ENCODE data around the gene HSPA4L.

HSPA4L gene

DNA sequence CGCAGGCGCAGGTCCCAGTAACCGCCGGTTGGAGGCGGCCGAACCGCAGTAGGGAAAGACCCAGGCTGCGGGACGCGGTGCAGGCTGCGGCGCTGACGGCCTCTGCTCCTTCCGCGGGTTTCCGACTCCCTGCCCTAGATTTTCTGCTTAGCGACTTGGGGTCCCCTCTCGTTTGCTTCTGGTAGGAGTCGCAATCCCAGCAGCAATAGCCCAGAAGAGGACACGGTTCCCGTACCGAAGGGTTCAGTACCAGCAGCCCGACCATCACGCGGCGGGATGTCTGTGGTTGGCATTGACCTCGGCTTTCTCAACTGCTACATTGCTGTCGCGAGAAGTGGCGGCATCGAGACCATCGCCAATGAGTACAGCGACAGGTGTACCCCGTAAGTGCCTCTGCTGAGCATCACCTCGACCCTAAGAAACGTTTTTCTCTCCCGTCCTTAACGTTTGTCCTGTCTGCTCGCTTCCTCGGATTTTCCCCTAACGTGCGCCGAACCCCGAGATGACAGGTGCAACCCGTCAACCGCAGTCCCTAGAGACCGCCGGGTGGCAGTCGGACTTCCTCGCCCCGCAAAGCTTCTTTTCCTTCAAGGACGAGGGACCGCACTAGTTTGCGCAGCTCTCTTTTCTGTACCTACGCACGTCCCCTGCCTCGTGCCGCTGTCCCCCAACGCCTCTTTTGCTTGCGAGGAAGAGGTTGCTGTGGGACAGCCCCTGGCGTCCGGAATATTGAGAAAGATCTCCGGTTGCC is at the start of gene HSPA4L:
TSS of gene HSPA4L (plus strand) at position 48 of the 751 bp plus-strand sequence. CDS start at position 277, 229 bp downstream.
- DNase-seq, result peak in 1 of 2 donors; percentile 32

DNA sequence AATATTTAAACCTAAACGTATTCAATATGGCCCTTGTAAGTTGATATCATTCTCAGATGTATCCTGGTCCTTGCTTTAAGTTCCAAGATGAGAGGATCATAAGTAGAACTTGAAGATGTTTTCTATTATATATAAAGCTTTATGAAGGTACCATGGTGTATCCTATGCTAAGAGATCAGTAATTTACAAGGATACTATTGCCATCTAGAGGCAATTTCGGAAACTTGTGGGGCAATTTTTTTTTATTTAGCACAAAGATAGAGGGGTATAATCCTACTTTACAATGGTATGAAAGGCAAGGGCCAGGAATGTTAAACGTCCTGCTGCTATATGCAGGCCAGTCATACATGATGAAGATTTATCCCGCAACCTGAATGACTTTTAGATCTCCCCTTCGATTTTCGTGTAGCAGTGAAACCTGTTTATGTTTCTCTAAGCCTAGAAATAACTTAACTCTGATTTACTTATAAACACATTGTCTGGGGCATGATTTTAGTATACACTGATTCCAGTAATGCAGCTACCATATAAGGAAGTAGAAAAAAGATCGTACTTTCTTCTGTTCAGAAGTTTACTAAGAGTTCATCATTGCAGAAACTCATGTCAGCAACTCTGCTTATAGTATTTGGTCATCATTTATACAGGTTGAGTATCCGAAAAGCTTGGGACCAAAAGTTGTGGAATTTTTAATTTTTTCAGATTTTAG is 49.3 kb upstream of the HSPA4L start:
- peak in 1 of 2 donors; percentile 60 for DNase-seq

DNA sequence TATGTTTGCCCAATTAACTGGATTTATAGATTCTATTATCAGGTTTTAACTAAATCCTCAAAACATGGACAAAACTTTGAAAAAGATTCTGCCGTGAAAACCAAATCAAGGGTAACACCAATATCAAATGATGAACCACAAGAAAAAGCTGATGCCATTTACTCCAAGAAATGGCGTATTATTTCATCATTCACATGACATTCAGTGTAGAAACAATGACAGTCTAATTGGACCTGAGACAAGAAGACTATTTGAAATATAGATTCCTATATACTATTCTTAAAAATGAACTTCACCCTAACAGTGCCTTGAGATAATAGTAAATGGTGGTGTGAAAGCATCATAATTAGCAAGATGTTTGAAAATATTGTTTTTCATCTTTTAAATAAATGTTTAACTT is 47.1 kb upstream of the HSPA4L start:
- no peak for DNase-seq

DNA sequence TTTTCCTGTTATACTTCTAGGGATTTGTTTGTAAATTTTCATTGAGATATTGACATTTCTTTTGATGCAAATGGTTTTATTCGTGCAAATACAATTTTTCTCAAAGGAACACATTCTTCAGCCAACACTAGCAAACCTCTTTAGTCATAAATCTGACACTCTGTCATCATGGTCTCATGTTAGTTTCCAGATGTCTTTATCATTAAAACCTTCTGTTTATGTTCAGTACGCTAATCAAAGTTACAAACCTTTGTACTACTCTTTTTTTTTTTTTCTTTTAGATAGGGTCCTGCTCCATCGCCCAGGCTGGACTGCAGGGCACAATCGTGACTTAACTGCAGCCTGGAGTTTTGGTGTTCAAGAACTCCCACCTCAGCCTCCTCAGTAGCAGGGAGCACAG is 44.8 kb upstream of the HSPA4L start:
- no peak for DNase-seq

DNA sequence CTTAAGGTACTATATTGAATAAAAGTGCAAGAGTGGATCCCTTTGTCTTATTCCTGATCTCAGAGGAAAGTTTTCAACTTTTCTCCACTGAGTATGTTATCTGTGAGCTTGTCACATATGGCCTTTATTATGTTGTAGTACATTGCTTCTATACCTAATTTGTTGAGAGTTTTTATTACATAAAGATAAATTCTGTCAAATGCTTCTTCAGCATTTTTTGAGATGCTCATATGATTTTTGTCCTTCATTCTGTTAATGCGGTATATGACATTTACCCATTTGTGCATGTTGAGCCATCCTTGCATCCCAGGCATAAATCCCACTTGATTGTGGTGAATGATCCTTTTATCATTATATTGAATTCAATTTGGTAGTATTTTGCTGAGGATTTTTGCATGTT is 40.9 kb upstream of the HSPA4L start:
- no peak for DNase-seq

DNA sequence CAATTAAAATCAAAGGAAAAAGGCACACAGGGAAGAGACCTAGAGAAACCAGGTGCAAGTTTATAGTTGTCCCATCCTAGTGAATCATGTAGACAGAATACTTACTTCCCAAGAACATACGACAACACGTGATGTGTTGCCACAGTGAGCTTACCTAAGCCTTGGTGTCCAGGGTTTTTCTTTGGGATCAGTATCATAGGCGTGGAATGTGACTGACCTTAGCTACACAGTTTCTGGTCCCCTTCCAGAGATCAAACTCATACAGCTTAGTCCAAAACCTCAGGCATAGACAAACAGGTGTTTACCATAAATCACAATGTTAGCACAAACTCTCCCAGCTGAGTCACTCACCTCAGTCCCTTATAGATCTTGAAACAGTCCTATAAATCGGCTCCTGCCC is 34.2 kb upstream of the HSPA4L start:
- no peak for DNase-seq

DNA sequence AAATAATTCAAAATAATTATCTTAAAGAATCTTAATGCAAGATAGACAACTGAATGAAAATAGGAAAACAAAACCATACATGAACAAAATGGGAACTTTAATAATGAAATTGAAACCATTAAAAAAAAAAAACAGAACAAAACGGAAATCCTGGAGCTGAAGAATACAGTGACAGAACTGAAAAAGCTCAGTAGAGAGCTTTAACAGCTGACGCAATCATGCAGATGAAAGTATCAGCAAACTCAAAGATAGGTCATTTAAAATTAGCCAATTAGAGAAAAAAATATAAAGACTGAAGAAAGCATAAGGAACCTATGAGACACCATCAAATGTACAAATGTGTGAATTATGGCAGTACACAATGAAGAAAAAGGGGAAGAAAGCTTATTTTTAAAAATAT is 33.2 kb upstream of the HSPA4L start:
- DNase-seq, result no peak

DNA sequence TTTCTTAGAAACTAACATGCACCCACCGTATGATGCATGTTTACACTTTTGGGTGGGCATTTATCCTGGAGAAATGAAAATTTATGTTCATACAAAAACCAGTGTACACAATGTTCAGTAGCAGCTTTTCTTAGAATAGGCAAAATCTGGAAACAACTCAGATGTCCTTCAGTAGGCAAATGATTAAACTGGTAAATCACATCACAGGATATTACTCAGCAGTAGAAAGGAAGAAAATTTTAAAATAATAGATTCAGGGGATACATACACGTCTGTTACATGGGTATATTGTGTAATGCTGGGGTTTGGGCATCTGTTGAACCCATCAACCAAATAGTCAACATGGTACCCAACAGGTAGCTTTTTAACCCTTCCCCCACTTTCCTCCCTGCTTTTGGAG is 25.2 kb upstream of the HSPA4L start:
- DNase-seq, result no peak

DNA sequence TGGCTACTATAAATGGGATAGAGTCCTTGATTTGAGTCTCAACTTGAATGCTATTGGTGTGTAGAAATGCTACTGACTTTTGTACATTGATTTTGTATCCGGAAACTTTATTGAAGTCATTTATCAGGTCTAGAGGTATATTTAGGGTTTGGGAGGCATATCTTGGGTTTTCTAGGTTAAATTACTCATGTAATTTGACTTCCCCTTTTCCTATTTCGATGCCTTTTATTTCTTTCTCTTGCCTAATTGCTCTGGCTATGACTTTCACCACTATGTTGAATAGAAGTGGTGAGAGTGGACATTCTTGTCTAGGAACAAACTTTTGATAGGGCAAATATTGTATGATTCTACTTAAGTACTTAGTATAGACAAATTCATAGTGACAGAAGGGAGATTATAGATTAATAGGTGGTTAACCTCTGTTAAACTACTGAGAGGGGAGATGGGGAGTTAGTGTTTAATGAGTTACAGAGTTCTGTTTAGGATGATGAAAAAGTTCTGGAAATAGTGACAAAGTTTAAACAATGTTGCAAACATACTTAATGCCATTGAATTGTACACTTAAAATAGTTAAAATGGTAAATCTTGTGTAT is 22.8 kb upstream of the HSPA4L start:
- DNase-seq, result no peak

DNA sequence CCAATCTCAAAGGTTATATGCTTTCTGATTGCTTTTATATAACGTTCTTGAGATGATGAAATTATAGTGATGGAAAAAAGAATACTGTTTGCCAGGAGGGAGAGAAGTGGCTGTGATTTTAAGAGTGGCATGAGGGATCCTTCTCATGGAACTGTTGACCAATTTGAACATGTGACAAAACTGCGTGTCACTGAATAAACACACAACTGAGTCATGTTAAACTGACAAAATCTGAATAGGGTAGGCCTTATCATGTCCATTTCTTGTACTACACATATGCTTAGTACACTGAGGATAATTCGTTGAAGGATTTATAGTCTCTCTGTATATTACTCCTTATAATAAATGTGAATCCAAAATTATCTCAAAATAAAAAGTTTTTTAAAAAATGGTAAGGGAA is 22.2 kb upstream of the HSPA4L start:
- DNase-seq, result no peak

DNA sequence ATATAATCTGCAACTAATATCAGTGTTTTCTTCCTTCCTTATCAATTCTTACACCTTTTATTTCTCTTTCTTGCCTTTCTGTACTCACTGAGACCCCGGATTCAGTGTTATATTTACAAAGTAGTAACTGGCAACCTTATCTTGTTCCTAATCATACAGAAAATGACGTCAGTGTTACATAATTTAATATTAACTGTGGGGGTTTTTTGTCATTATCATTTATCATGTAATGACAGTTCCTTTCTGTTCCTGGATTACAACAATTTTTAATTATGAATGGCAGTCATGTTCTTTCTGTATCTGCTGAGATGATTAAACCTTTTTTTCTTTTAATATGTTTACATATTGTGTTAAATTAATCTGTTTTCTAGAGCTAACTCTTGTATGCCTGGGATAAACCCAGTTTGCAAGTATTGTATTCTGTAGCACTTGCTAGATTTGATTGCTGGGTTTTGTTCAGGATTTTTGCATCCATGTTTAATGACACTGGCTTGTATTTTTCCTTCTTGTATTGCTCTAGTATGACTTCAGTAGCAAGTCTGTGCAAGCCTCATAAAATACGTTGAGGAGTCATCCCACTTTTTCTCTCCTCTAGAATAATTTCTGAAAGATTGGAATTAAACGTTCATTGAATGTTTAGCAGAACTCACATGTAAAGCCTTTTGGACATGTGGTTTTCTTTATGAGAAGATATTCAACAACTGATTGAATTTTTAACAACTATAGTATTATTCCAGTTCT is 10.4 kb upstream of the HSPA4L start:
- DNase-seq, result no peak

DNA sequence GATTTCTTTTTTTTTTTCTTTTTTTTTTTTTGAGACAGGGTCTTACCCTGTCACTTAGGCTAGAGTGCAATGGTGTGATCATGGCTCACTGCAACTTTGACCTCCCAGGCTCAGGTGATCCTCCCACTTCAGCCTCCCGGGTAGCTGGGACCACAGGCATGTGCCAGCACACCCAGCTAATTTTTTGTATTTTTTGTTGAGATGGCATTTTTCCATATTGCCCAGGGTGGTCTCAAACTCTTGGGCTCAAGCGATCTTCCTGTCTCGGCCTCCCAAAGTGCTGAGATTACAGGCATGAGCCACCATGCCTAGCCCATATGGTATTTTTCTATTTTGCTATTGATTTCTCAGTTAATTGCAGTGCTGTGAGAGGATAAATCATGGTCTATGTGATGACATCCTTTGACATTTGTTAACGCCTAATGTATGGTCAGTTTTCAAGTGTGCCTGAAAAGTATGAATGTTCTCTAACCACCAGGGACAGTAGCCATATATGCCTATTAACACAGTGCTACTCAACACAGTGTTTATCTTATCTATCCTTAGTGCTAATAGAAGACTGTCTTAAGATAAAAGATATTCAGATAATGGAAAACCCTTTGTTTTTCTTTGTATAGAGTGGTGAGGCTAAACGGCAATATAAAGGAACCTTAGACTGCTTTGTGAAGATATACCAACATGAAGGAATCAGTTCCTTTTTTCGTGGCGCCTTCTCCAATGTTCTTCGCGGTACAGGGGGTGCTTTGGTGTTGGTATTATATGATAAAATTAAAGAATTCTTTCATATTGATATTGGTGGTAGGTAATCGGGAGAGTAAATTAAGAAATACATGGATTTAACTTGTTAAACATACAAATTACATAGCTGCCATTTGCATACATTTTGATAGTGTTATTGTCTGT is 9.1 kb upstream of the HSPA4L start:
- no peak for DNase-seq

DNA sequence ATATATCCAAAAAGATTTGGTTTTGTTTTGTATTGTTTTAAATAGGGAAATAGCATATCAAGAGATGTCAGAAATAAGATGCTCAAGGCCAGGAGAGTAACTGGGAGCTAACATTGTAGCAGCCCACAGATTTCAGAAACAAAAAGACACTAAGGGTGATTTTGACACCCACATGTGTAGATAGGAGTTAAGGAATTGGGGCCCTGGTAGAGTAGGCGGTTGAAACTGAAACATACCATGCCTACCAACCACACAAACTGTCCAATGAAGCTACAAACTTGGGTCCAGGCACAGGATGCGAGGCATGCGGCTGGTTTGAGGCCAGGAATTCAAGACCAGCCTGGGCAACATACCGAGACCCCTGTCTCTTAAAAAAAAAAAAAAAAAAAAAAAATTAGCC is 6.3 kb upstream of the HSPA4L start:
- DNase-seq, result no peak

DNA sequence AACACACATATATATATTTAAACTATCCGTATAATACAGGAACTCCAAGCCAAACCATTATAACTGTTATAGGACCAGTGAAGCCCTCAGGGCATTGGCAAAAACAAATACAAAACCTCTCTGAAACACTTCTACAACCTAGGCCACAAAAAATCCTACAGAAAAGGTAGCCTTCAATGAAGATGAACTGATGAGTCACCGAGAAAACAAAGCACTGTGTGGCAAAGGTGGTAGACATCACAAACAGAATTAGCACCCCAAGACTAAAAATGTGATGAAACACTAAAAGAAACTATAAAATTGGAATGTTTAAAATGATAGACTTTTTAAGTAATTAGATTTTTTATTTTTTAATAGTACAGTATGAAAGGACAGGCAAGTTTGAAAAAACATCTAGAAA is 5.5 kb upstream of the HSPA4L start:
- DNase-seq, result no peak

DNA sequence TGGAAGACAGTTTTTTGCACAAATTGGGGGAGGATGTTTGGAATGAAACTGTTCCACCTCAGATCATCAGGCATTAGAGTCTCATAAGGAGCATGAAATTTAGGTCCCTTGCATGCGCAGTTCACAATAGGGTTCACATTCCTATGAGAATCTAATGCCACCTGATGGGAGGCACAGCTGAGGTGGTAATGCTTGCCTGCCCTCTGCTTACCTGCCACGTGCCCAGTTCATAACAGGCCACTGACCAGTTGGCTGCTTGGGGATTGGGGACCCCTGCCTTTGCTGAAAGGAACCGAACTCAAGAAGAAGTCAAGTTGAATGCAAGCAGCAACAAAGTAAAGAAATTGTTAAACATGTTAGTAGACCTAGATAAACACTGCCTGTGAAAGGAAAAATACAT is 4.6 kb upstream of the HSPA4L start:
- DNase-seq, result no peak

DNA sequence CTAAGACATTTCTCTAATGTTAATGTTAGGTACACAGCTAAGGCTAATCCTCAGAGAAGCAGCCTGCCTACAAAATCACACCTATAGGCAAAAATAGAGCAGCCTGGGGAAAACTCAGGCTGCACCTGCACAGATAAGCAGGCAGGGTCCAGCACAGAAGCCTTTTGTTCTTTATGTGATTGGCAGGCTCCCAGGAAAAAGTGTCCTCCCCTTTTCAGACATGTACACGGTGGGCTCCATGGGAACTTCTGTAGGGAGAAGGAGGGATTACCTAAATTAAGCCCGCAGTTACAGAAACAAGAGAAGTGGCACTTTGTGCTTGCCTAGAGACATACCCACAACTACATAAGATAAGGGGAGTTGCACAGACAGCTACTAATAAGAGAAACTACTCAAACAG is 4.0 kb upstream of the HSPA4L start:
- DNase-seq, result no peak

DNA sequence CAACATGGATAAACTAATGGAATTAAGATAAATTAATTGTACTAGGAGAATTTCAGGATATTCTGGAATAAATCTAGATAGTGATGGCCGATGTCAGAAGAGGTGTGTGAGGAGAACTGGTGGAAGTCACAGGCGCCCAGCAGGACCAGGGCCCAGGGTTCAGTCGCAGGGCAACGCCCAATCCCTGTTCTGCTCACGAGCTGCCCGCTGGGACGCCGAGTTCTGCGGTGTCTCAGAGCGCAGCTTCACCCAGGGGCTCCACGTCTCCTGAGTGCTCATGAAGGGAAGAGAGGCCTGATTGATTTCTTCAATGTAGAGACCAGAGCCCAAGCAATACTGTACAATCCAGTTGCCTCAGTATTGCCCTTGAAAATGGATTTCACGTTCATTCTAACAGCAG is 1.5 kb upstream of the HSPA4L start:
- no peak for DNase-seq

DNA sequence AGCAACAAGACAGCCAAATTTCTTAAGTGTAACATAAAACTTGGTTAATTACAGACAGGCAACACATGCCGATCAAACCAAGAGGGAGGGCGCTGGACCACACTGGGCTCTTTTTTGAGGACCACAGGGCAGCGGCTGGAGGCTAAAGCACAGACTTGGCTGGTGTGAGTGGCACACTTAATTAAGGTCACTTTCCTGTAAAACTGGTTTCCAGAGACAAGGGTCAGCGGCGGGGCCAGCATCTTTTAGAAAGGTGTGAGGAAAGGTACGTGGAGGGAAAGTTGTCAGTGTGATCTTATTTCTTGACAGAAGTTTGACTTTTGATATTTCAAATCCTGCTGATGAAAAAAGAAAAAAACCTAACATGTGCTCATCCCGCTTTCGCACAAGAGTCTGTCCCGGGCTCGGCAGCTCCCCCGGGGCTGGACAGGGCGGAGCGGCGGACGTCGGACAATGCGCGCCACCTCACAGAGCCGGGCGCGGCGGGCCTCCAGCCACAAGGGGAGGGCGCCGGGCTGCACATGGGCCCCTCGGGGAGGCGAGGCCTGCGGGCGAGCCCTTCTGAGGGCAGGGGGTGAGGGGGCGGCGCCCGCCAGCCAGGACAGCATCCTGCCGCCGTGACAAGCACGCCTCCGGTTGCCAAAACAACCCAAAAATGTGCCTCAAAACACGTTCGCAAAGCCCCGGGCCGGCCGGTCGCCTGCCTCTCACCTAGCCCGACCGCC is 660 bp upstream of the HSPA4L start:
- DNase-seq, result no peak

DNA sequence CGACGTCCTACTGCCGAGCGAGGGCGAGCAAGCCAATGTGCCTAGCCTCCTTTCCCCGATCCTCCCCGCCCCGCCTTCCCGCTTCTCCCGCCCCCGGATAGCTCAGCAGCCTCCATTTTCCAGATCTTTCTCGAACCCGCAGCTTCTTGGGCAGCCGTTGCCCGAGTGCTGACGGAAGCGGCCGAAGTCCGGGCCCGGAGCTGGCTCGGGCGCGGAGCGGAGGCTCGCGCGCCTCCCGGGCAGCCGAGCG is 172 bp upstream of the HSPA4L start:
- DNase-seq, result peak; percentile 76 to 82

DNA sequence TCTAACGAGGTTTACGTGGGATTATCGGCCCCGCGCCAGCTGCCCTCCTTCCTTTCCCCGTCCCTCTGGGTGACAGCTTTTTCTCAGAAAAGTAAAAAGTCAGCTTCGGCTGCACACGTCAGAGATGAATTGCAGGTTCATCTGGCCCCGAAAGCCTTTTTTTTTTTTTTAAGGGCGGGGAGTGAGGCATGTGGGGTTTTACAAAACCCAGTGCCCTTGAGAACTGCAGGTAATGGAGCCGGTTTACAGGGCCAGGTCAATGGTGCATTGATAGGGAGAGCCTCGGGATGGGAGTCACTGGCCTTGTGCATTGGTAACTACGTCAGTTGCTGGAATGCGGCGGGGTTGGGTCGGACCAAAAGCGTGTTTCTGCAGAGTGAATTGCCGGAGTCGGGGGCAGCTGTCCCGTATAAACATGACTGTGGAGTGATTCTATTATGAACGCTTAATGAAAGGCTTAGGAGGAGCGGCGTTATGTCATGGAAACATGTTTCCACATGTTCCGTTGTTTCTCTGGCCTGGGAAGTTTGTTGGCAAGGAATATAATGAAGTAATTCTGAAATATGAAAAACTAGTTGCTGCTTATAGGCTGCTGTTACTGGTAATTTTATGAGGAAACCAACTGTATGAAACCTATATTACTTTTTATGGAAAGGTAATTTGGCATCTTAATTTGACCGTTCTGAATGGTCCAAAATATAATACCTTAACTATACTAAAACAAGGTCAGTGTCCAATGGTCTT is 1.1 kb downstream of the HSPA4L start:
- peak; percentile 32 to 46 for DNase-seq
